Renal cortex interstitium (tissue), 11 donors: ENCODE measurements around the gene CNTN2. TPM values are rescaled to one million over a fixed set of nuclear protein-coding genes. Genes with fewer than 3 reads are reported as not detected.

Experiments
- DNase-seq, 11 donors: peaks; one replicate each; pipeline ENCODE4 v3.0.0-alpha.2; 2013; ENCODE audit warnings: low read depth in 9 of 11, low spot score in 4 of 11; ENCODE audit errors: extremely low read depth in 1 of 11
- polyA plus RNA-seq, 3 donors: library from polyadenylated mRNA; unstranded; fragments of 120-200 nt; gene quantifications; one replicate each; pipeline ENCODE4 v1.2.1, GENCODE V29; 2013; ENCODE audit not compliant: insufficient read length in 3 of 3

The CNTN2 gene
- polyA plus RNA-seq, 3 donors: 0.59 to 0.76 (median 0.72) TPM

DNA sequence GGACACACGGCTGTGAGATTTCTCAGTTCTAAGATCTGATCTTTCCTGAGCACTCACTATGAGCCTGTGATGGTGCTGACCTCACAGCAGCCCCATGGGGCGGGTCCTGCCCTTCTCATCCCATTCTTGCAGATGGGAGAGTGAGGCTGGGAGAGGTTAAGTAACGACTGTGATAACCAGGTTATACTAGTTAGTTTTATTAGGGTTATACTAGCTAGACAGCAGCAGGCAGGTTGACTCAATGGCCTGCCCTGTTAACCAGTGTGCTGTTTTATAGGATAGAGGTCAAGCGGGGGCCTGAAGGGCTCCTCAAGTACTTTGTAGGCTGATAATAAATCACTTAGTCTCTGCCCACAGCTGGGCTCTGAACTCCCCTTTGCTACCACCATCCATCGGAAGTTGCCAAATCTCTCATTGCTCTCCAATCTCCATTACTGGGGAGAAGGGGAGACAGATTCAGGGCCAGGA is 4.8 kb downstream of the CNTN2 start:
- no peak for DNase-seq

DNA sequence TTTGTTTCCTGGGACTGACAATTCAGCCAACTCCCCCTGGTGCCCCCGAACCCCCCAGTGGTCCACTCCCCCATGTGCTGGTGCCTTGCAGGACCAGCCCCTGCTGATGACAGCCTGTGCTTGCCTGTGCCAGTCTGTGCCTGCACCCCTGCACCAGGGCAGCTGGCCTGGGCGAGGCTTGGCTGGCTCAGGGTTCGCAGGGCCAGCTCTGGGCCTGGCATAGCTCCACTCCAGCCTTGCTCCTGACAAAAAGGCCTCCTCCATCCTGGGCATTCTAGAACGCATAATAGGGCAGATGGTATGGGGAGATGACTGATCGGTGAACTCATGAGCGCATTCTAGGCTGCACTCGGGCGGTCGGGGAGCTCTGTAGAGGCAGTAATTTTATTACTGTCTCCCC is 5.4 kb downstream of the CNTN2 start:
- DNase-seq: no peak

DNA sequence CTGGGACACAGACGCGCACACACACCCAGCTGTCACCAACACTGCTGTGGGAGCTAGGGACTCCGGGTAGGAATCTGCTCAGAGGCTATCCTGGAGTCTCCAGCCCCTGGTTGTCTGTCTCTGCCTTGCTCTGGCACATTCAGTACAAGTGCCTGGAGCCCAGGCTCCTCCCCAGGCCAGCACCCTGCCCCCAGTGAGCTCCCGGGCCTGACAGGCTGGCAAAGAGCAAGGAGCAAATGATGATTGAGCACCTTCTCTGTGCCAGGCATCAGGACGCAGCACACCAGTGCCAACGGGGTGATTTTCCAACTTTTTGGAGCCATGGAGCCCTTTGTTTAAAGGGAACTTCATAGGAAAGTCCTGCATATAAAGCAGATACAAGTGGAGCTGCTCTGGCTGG is 6.5 kb downstream of the CNTN2 start:
- no peak for DNase-seq

DNA sequence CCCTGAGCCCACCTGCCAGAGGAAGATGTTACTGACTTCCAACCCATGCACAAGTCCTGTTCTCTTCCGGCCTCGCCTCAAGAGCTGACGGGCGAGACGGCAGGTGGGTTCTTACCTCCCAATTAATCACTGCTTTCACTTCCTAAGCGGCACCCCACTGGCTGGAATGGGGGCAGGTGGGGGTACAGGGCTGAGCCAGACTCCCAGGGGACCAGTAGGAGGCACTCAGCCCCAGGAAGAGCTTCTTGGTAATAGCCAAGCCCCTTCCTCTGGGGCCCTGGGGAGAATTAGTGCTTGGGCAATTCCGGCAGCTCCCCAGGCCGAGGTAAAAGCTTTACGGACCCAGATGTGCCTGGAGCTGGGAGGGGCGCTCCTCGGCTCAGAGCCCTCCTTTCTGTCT is 9.7 kb downstream of the CNTN2 start:
- DNase-seq: no peak

DNA sequence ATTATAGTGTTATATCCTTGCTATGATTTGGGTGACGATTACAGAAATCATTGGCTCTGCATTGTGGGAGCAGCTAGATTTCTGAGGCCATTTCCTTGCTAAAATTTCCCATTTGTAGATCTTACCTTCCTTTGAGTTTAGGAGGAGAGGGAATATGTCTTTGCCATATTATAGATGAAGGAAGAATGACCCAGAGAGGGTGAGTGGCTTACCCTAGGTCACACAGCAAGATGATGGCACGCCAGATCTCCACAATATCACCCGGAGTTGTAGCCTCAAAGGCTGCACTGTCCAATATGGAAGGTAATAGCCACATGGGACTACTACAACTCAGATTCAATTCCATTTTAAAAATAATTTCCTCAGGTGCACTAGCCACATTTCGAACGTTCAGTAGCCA is 10.3 kb downstream of the CNTN2 start:
- no peak for DNase-seq

DNA sequence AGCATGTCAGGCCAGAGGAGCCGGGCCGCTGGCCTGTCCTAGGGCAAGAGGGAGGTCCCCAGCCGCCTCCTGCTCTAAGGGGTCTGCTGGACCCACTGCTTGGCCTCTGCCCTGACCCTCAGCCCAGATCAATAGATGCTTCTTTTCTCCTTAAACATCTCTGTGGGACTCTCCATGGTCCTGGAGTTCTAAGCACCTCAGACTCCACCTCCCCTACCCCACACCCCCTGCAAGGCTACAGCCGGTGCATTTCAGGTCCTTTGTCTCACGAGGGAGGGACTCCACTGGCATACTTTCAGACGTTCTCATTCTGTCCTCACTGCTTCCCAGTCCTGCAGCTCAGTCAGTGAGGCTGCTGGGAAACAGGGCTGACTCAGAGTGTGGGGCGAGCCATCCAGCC is 11.0 kb downstream of the CNTN2 start:
- DNase-seq: no peak

DNA sequence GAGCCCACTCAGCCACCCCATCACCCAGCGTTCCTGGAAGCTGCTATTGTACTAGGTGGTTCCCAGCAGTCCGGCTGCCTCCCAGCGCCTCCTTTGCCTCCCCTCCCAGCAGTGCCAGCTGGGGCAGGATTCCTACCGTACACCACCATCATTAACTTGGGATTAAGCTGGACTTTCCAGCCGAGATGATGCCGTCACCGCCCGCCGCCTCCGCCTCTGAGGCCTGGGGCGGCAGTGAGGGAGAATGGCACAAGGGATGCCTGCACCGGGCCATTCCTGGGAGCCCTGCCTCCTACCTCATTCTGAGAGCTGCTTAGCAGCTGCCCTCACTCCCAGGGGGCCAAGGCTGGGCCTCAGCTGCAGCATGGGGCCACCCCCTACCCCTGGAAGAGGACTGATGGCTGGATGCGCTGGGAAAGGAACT is 13.2 kb downstream of the CNTN2 start:
- DNase-seq: no peak

DNA sequence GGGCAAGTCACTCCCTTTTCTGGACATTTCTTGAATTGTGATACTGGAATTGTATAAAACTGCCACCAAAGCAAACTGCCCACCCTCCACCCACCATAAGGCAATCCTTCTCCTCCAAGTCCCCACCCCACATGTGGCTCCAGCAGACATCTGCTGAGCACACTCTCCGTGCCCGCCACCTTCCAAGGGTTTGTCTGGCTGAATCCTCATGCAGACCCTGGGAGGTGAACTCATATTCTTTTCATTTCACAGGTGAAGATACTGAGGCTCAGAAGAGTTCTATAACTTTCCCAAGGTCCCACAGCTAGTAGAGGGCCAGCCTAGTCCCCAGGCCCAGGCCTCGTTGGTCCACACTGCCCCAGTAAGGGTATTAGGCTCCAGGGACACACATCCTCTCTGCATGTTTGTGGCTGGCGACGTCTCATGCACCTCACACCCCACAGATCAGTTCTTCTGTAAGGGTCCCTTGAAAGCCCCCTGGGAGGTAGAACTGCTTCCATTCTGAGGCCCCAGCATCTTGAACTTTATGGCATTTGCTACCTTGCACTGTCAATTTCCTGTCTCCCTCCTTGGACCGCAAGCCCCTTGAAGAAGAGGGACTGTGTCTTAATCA is 14.1 kb downstream of the CNTN2 start:
- no peak for DNase-seq

DNA sequence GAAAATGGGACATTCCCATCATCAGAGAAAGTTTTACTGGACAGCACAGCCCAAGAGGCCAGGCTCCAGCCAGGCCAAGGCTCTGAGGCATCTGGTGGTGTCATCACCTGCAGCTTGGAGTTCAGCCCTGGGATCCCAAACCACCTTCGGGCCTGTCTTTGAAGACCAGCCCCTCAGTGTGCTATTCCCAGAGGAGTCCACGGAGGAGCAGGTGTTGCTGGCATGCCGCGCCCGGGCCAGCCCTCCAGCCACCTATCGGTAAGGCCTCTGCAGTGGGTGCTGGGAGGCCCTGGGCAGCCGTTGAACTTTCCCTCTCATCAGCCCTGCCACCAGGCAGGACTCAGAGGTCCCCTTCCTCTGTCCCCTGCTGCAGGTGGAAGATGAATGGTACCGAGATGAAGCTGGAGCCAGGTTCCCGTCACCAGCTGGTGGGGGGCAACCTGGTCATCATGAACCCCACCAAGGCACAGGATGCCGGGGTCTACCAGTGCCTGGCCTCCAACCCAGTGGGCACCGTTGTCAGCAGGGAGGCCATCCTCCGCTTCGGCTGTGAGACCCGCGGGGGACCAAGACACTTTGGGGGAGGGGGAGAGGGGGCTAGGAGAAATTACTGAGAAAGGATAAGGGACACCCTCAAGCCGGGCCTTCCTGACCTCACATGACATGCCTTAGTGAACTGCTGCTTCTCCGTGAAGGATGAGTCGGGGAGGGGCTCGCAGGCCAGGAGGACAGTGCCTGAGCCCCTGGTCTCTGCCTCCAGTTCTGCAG is 15.0 kb downstream of the CNTN2 start:
- no peak for DNase-seq

DNA sequence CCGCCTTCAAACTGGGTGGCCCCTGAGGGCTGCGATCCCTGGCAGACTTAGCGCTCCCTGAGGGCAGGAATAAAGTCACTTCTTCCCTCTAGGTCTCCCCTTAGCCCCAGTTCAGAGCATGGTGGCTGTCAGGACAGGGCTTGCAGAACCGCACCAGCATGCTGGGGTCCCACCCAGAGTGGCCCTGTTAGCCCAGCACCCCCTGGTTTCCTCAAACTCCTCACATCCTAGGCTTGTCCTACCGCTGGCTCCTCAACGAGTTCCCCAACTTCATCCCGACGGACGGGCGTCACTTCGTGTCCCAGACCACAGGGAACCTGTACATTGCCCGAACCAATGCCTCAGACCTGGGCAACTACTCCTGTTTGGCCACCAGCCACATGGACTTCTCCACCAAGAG is 15.8 kb downstream of the CNTN2 start:
- no peak for DNase-seq

DNA sequence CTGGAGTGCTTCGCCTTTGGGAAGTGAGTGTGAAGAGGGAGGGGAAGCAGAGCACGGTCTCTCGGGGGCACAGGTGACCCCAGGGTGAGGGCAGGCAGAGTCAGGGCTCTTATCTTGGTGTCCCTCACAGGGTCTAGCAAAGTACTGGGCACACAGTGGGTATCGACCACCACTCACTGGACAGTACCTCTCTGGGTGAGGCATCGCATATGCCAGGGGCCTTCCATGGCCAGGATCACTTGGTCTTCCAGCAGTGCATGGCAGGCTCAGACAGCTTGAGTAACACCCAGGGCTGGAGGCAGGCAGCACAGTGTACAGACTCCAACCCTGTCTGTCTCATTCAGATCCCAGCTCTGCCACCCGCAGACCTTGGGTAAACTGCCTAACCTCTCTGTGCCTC is 16.6 kb downstream of the CNTN2 start:
- no peak for DNase-seq

DNA sequence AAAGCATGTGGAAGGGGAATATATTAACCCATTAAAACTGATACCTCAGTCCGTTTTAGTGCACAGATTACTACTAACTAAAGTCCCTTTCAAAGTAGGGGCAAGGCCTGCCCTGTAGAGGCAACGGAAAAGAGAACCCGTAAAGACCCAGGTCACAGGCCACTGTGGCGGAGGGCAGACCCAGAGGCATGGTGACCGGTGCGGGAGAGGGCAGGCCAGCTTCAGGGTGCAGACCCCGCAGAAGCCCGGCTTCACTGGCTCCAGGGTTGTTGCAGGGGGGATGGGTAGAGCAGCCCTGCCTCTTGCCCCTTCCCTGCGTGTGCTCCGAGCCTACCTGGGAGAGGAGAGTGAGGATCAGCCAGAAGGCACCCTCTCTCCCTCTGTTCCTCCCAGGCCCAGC is 17.7 kb downstream of the CNTN2 start:
- no peak for DNase-seq

DNA sequence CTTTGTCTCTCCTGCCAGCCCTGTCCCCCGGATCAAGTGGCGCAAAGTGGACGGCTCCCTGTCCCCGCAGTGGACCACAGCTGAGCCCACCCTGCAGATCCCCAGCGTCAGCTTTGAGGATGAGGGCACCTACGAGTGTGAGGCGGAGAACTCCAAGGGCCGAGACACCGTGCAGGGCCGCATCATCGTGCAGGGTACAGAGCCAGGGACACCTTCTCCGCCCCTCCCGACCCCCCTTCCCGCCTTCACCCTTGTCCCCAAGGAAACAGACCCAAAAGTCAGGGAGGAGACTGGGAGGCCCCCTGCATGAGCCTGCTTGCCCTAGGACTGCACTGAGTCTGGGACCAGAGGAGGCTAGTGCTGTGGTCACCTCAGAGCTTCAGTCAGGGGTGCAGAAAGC is 18.2 kb downstream of the CNTN2 start:
- DNase-seq: no peak

DNA sequence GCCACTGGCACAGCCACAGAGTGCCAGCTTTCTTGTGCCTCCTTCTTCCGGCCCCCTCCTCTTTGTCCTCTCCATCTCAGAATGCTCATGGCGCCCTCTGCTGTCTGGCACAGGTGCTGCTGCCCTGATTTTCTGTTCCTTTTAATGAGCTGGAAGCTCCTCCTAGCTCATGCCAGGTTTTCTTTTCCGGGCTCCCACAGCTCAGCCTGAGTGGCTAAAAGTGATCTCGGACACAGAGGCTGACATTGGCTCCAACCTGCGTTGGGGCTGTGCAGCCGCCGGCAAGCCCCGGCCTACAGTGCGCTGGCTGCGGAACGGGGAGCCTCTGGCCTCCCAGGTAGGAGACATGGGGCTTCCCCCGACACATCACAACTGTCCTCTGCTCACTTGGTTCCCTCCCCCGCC is 18.7 kb downstream of the CNTN2 start:
- DNase-seq: peak; percentile 60 to 84 (median 77)

DNA sequence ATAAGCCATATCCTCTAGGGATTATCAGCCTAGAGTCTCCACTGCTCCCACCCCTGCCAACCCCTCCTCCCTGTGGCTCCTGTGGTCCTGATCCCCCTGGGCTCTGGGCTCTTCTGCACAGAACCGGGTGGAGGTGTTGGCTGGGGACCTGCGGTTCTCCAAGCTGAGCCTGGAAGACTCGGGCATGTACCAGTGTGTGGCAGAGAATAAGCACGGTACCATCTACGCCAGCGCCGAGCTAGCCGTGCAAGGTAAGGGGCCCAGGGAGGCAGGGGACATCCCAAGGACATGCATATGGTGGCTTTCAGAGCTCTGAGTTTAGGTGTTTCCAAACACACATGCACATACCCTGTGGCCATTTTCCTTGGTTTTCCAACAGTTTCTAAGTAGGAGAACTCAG is 19.3 kb downstream of the CNTN2 start:
- no peak for DNase-seq

DNA sequence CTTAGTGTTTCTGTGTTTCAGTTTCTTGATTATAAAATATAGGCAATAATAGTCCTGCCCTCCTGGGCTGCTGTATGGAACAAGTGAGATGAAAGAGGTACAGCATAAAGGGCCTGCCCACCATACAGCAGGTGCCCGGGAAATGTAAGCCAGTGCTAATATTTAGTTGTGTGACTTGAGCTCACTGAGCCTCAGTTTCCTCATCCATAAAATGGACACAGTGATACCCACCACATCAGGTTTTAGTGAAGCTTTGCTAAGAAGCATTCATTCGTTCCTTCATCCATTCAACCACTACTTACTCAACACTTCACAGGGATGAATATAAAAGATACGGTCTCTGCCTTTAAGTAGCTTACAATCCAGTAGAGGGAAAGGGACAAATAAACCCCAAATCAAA is 19.9 kb downstream of the CNTN2 start:
- no peak for DNase-seq

DNA sequence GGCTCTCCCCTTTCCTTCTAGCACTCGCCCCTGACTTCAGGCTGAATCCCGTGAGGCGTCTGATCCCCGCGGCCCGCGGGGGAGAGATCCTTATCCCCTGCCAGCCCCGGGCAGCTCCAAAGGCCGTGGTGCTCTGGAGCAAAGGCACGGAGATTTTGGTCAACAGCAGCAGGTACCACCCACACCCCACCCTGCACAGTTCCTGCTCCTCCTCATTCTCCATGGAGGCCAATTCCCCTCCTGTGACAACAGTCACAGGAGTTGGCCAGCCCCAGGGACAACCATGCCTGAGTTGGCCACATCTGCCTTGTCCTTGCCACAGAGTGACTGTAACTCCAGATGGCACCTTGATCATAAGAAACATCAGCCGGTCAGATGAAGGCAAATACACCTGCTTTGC is 21.3 kb downstream of the CNTN2 start:
- no peak for DNase-seq

DNA sequence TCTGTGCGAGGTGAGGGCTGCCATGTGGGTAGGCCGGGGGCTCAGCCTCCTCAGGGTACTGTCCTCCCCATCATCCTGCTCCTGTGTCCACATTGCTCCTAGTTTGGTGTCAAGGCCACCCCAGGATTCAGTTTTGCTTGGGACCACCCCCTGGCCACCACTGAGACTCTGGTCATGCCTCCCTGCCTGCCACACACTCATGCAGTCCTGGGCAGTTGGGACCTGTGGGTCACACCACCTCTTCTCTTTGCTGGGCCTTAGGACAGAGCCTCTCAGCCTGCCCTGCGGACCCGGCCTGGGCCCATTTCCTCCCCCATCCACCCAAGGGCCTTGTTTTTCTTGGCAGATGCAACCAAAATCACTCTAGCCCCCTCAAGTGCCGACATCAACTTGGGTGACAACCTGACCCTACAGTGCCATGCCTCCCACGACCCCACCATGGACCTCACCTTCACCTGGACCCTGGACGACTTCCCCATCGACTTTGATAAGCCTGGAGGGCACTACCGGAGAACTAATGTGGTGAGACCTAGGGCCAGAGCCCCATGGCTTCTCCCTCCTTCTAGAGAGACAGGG is 21.8 kb downstream of the CNTN2 start:
- no peak for DNase-seq

DNA sequence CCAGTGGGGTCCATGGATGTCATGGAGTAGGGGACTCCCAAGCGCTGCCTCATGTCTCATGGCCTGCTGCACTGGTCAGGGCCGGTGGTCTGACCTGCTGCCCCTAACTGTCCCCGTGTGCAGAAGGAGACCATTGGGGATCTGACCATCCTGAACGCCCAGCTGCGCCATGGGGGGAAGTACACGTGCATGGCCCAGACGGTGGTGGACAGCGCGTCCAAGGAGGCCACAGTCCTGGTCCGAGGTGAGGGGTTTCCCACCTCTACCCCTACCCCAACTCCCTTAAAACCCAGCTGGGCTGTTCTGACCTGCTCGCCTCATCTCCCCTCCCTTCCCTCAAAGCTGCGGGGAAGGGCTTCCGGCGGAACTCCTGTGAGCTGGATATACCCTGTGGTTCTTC is 22.7 kb downstream of the CNTN2 start:
- DNase-seq: no peak

DNA sequence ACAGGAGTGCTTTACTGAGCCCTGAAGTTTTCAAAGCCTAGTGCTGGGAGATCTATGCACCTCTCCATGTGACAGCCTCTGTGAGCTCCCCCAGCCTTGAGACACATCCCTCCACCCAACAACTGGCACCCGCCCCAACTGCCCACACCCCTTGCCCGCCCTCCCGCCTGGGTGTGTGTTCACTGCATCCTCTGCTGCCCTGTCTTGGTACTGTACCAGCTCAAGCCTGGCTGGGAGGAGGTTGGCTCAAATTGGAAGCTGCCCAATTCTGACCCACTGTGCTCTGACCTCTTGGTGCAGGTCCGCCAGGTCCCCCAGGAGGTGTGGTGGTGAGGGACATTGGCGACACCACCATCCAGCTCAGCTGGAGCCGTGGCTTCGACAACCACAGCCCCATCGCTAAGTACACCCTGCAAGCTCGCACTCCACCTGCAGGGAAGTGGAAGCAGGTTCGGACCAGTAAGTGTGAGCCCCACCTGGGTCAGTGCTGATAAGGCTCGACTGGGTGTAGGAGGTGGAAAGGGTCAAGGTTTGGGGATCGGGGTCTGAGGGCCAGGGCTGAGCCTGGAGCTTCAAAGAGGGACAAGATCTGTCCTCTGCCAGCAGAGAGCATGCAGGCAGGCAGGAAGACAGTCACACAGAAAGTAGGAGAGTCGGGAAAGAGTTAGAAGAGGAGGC is 23.3 kb downstream of the CNTN2 start:
- no peak for DNase-seq
